Liver (tissue), 9 donors: ENCODE measurements around the gene SLC2A9. TPM values are rescaled to one million over a fixed set of nuclear protein-coding genes. Genes with fewer than 3 reads are reported as not detected.

ENCODE experiments used
- DNase-seq: peaks from one replicate; pipeline ENCODE4 v3.0.0-alpha.2; 2017; ENCODE audit warnings: low spot score
- H3K27ac ChIP-seq, 2 donors: one replicate each; pipeline ENCODE4 v1.7.0; 2013; ENCODE audit warnings: inconsistent platforms in 2 of 2, low read length in 2 of 2, control low read depth in 1 of 2, low read depth in 1 of 2, mild to moderate bottlenecking in 1 of 2
- H3K27me3 ChIP-seq, 4 donors: one replicate each; pipeline versions ENCODE4 v1.6.1 to v1.7.0; 2013; ENCODE audit warnings: low read length in 3 of 4, inconsistent platforms in 1 of 4, mild to moderate bottlenecking in 1 of 4, moderate library complexity in 1 of 4; ENCODE audit not compliant: control insufficient read depth in 4 of 4, insufficient read depth in 4 of 4
- H3K36me3 ChIP-seq, 4 donors: one replicate each; pipeline versions ENCODE4 v1.6.1 to v1.7.0; 2013; ENCODE audit warnings: low read length in 3 of 4, mild to moderate bottlenecking in 3 of 4, low read depth in 1 of 4, moderate library complexity in 1 of 4; ENCODE audit not compliant: control insufficient read depth in 4 of 4, insufficient read depth in 3 of 4
- H3K4me1 ChIP-seq, 4 donors: one replicate each; pipeline versions ENCODE4 v1.6.1 to v1.7.0; 2013; ENCODE audit warnings: low read length in 3 of 4, mild to moderate bottlenecking in 3 of 4, moderate library complexity in 1 of 4; ENCODE audit not compliant: control insufficient read depth in 4 of 4, insufficient read depth in 4 of 4
- H3K4me3 ChIP-seq, 3 donors: one replicate each; pipeline versions ENCODE4 v1.6.1 to v1.7.0; 2013; ENCODE audit warnings: low read length in 3 of 3, control low read depth in 1 of 3, low read depth in 1 of 3, mild to moderate bottlenecking in 1 of 3
- H3K9ac ChIP-seq, 2 donors: one replicate each; pipeline ENCODE4 v1.7.0; 2013; ENCODE audit warnings: low read length in 2 of 2, mild to moderate bottlenecking in 2 of 2, moderate library complexity in 2 of 2, control low read depth in 1 of 2, low read depth in 1 of 2
- H3K9me3 ChIP-seq, 4 donors: one replicate each; pipeline versions ENCODE4 v1.6.1 to v1.7.0; 2013; ENCODE audit warnings: low read length in 3 of 4; ENCODE audit not compliant: control insufficient read depth in 4 of 4
- ATF3 ChIP-seq: IDR thresholded peaks from 2 replicates; pipeline ENCODE4 v1.6.1; 2016; ENCODE audit warnings: antibody characterized with exemption
- CTCF ChIP-seq: fragments of 150-350 bp; IDR thresholded peaks from 2 replicates; pipeline ENCODE4 v1.5.1; 2017; ENCODE audit warnings: improper control_type of control experiment, low read depth, low read length; ENCODE audit not compliant: missing input control
- EGR1 ChIP-seq, 2 donors: IDR thresholded peaks; 2 replicates each; pipeline ENCODE4 v1.6.1; 2016 to 2018; ENCODE audit warnings: antibody characterized with exemption in 2 of 2, low read depth in 2 of 2
- FOXA1 ChIP-seq: IDR thresholded peaks from 2 replicates; pipeline ENCODE4 v1.6.1; 2016; ENCODE audit warnings: antibody characterized with exemption
- FOXA2 ChIP-seq: IDR thresholded peaks from 2 replicates; pipeline ENCODE4 v1.6.1; 2016; ENCODE audit warnings: antibody characterized with exemption
- GABPA ChIP-seq, 2 donors: IDR thresholded peaks in 1 of 2; conservative IDR thresholded peaks in 1 of 2; 2 replicates each; pipeline ENCODE4 v1.6.1; 2016; ENCODE audit warnings: antibody characterized with exemption in 2 of 2, mild to moderate bottlenecking in 1 of 2, moderate library complexity in 1 of 2
- HNF4A ChIP-seq, 2 donors: conservative IDR thresholded peaks; 2 replicates each; pipeline ENCODE4 v1.6.1; 2016; ENCODE audit warnings: antibody characterized with exemption in 2 of 2, mild to moderate bottlenecking in 2 of 2
- HNF4G ChIP-seq: IDR thresholded peaks from 2 replicates; pipeline ENCODE4 v1.6.1; 2016; ENCODE audit warnings: antibody characterized with exemption
- JUND ChIP-seq, 2 donors: IDR thresholded peaks; 2 replicates each; pipeline ENCODE4 v1.6.1; 2016; ENCODE audit warnings: antibody characterized with exemption in 2 of 2
- NR2F2 ChIP-seq: IDR thresholded peaks from 2 replicates; pipeline ENCODE4 v1.6.1; 2016; ENCODE audit warnings: antibody characterized with exemption
- RAD21 ChIP-seq, 2 donors: IDR thresholded peaks; 2 replicates each; pipeline ENCODE4 v1.6.1; 2016; ENCODE audit warnings: antibody characterized with exemption in 2 of 2, mild to moderate bottlenecking in 2 of 2
- RXRA ChIP-seq, 2 donors: IDR thresholded peaks; 2 replicates each; pipeline ENCODE4 v1.6.1; 2017 to 2018; ENCODE audit warnings: antibody characterized with exemption in 2 of 2, mild to moderate bottlenecking in 1 of 2
- SP1 ChIP-seq: IDR thresholded peaks from 2 replicates; pipeline ENCODE4 v1.6.1; 2018; ENCODE audit warnings: antibody characterized with exemption, mild to moderate bottlenecking
- TAF1 ChIP-seq: conservative IDR thresholded peaks from 2 replicates; pipeline ENCODE4 v1.6.1; 2016; ENCODE audit warnings: antibody characterized with exemption, mild to moderate bottlenecking
- YY1 ChIP-seq: IDR thresholded peaks from 2 replicates; pipeline ENCODE4 v1.6.1; 2016; ENCODE audit warnings: antibody characterized with exemption, mild to moderate bottlenecking
- ZBTB33 ChIP-seq: IDR thresholded peaks from 2 replicates; pipeline ENCODE4 v1.6.1; 2016; ENCODE audit warnings: antibody characterized with exemption
- WGBS: extraction: QIAGEN DNeasy Blood & Tissue Kit; methylation state at CpG from one replicate; pipeline ENCODE4 v1.1.7; 2013; 5-methylcytosine and 5-hydroxymethylcytosine counted together
- polyA plus RNA-seq, 2 donors: library from polyadenylated mRNA; stranded (reverse) in 1 of 2; unstranded in 1 of 2; fragments of 200-250 nt in 1 of 2; fragments of >200 nt in 1 of 2; fragmentation: Nextera tagmentation in 1 of 2; extraction: Ambion mirVana in 1 of 2; gene quantifications; one replicate each; pipeline versions ENCODE4 v1.2.1 to v1.2.3, GENCODE V29; 2013 to 2015
- total RNA-seq, 2 donors: library from RNA; depleted of rRNA; stranded (reverse); fragments of >200 nt; gene quantifications; one replicate each; pipeline ENCODE4 v1.2.3, GENCODE V29; 2014
- TF ChIP-seq, protein P1 (sequence below): IDR thresholded peaks from 2 replicates; pipeline ENCODE4 v1.6.1; 2016; ENCODE audit warnings: antibody characterized with exemption, mild to moderate bottlenecking
- TF ChIP-seq, protein P2 (sequence below): IDR thresholded peaks from 2 replicates; pipeline ENCODE4 v1.6.1; 2016; ENCODE audit warnings: antibody characterized with exemption
- donor health status: healthy.
- donor health status: healthy.
- donor health status: healthy.
- donor health status: healthy.
- donor health status: healthy.

The SLC2A9 gene
- total RNA-seq (10 to 100 TPM; 25.7 to 49.0 TPM), polyA plus RNA-seq (10 to 100 TPM in 1 of 2 donors, 1 to 10 TPM in 1; 6.2 to 17.5 TPM)

DNA sequence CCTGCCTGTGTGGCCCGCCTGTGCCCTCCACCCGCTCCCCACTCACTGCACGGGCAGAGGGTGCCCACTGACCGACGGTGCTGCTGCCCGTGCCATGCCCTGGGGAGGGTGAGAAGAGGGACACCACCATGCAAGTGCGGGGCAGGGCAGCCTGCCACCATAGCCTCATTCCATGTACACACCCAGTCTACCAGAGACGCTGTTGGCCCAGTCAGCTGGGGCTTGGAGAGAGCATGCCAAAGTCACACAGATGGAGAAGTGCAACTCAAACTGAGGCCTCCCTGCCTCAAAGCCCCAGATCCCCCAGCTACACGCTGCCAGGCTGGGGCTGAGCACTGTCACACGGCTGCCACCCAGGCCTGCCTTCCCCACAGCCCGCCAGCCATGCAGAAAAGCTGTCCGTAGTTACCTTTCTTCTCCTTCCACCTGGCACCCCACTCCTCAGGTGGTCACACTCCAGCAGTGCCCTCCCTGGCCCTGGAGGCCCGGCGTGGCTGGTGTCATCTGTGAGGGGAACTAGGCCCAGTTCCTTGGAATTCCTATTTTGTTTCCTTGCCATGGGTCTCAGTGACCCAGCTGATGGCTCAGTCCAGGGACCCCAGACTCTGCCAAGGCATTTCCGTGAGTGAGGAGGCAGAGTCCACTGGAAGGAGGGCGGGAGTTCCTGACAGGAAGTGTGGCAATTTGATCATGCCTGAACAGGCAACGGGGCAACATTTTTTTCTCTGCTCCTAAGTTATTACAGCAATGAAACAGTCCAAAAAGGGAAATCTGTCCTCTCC is at the start of gene SLC2A9:
Gene SLC2A9, minus strand, starts transcription at position 627 of the 782 bp plus-strand sequence. Its CDS starts 68 bp downstream, at position 559.
- peaks cover 20 to 71% (median 49%) of the 10 kb centered on the region in 4 donors for H3K4me1 ChIP-seq
- H3K36me3 ChIP-seq = no peaks in the 10 kb centered on the region
- peak within 1 kb of the TSS; percentile 64 to 81 for H3K27ac ChIP-seq
- 35% methylated on average over 17 of the region's 17 CpGs for WGBS
- peak; percentile 63 for DNase-seq
- H3K4me3 ChIP-seq = peak within 1 kb of the TSS; percentile 46 to 56 (median 52)
- H3K27me3 ChIP-seq = no peaks in the 10 kb centered on the region
- TF ChIP-seq RAD21 (IDR thresholded peaks at IDR 0.05) = peak in 1 of 2 donors; percentile 39
- peak; percentile 83 for TF ChIP-seq SP1
- TF ChIP-seq, protein P1, sequence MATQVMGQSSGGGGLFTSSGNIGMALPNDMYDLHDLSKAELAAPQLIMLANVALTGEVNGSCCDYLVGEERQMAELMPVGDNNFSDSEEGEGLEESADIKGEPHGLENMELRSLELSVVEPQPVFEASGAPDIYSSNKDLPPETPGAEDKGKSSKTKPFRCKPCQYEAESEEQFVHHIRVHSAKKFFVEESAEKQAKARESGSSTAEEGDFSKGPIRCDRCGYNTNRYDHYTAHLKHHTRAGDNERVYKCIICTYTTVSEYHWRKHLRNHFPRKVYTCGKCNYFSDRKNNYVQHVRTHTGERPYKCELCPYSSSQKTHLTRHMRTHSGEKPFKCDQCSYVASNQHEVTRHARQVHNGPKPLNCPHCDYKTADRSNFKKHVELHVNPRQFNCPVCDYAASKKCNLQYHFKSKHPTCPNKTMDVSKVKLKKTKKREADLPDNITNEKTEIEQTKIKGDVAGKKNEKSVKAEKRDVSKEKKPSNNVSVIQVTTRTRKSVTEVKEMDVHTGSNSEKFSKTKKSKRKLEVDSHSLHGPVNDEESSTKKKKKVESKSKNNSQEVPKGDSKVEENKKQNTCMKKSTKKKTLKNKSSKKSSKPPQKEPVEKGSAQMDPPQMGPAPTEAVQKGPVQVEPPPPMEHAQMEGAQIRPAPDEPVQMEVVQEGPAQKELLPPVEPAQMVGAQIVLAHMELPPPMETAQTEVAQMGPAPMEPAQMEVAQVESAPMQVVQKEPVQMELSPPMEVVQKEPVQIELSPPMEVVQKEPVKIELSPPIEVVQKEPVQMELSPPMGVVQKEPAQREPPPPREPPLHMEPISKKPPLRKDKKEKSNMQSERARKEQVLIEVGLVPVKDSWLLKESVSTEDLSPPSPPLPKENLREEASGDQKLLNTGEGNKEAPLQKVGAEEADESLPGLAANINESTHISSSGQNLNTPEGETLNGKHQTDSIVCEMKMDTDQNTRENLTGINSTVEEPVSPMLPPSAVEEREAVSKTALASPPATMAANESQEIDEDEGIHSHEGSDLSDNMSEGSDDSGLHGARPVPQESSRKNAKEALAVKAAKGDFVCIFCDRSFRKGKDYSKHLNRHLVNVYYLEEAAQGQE = peak; percentile 40
- TF ChIP-seq FOXA2 = no peak
- no peak for TF ChIP-seq TAF1
- peak; percentile 23 for TF ChIP-seq NR2F2
- TF ChIP-seq RXRA (IDR thresholded peaks at IDR 0.05) = peak; percentile 53 to 76
- peak; percentile 70 to 83 for TF ChIP-seq GABPA (IDR thresholded peaks at IDR 0.05 in 1 of 2, conservative IDR thresholded peaks at IDR 0.05 in 1 of 2)
- TF ChIP-seq EGR1 (IDR thresholded peaks at IDR 0.05; ENCODE audit: low read depth in 2 of 2) = peak; percentile 66 to 84
- TF ChIP-seq, protein P2, sequence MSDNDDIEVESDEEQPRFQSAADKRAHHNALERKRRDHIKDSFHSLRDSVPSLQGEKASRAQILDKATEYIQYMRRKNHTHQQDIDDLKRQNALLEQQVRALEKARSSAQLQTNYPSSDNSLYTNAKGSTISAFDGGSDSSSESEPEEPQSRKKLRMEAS = peak; percentile 91
- peak; percentile 79 for TF ChIP-seq HNF4G
- TF ChIP-seq JUND (IDR thresholded peaks at IDR 0.05) = peak in 1 of 2 donors; percentile 24
- peak; percentile 75 for TF ChIP-seq YY1
- TF ChIP-seq ZBTB33 = no peak
- TF ChIP-seq ATF3 = peak; percentile 27
- TF ChIP-seq HNF4A (conservative IDR thresholded peaks at IDR 0.05) = peak; percentile 84 to 91
- peak; percentile 27 for TF ChIP-seq FOXA1
- TF ChIP-seq CTCF = no peak
- peak within 1 kb of the TSS; percentile 19 to 22 for H3K9ac ChIP-seq
- H3K9me3 ChIP-seq = no peaks in the 10 kb centered on the region
